ENCODE results near the gene FAM186B.

GRCh38 chr12:49636979-49637755 is 31.7 kb upstream of the FAM186B start:
- TF ChIP-seq CTCF (conservative IDR thresholded peaks at IDR 0.05 in 1 of 2, IDR thresholded peaks at IDR 0.05 in 1 of 2; ENCODE audit: low read depth in 1 of 2, low read length in 2 of 2) (peak; percentile 78 to 90), EZH2 (IDR thresholded peaks at IDR 0.05; ENCODE audit: low read length, missing control alignments) (no peak)

All from fibroblast of lung (primary cell).